GM12801 (cell line): Measurements from ENCODE around the gene PNLIPRP3.

Source experiments
- CTCF ChIP-seq: IDR thresholded peaks from one replicate; pipeline ENCODE4 v1.5.1; 2011; ENCODE audit warnings: control low read depth; ENCODE audit not compliant: insufficient read length; ENCODE audit errors: extremely low read depth

PNLIPRP3 gene

GRCh38 chr10:116427671-116428070 is at the start of gene PNLIPRP3:
Gene PNLIPRP3 (plus strand): TSS chr10:116427847. CDS start chr10:116428013, 166 bp downstream.
- no peak for TF ChIP-seq CTCF

- TF ChIP-seq CTCF, result no peak
Observed at GRCh38 chr10:116382290-116382689, 45.4 kb upstream of the PNLIPRP3 start.

DNA sequence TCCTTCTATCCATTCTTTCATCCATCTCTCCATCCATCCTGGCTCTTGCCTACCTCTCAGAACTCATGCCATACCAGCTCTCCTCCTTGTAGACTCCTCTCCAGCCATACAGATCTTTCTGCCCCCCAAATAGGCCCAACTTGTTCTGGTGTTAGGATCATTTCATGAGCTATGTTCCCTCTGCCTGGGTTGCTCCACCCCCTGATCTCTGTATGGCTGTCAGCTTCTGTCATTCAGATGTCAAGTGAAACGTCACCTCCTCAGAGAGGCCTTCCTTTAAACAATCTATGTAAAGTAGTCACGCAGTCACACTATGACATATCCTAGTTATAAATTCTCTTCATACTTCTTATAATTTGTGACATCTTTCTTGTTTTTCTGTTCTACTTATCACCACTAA is 42.3 kb upstream of the PNLIPRP3 start:
- TF ChIP-seq CTCF, result no peak

DNA sequence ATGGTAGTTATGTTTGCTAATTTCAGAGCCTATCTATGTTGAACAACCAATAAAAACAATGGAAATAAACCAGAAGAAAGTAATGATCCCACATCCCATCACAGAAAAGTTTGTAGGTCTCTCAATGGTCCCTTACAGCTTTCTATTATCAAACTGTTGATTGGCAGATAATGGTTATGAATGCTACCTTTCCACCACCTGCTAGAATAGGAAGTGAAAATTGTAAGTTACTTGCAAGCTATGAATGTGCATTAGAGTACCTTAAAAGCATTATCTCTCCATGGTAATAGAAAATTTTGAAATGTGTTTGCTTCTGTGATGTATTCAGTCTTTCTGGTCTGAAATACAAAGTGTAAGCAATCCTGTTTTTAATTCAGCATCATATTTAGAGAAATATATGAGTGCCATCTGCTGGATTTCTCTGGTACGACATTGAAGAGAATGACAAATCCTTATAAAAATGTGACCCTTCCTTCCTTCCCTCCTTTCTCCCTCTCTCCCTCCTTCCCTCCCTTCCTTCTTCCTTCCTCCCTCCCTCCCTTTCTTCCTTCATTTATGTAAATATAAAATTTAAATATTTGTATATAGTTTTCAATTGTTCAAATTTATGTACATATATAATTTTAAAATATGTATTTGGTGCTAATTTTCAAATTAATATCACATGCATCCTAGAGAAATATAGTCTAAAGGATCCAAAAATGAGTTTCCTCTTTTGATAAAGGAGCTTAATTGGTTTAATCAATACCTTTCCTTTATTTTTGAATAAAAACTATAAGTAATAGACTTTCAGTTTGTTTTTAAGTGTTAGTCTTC is 41.4 kb upstream of the PNLIPRP3 start:
- no peak for TF ChIP-seq CTCF

- TF ChIP-seq CTCF, result no peak
Observed at GRCh38 chr10:116395223-116395985, 32.2 kb upstream of the PNLIPRP3 start.

GRCh38 chr10:116398224-116398623 is 29.4 kb upstream of the PNLIPRP3 start:
- no peak for TF ChIP-seq CTCF

- TF ChIP-seq CTCF, result no peak
Observed at GRCh38 chr10:116402858-116403257, 24.8 kb upstream of the PNLIPRP3 start.
